MM.1S (cell line): ENCODE data around the gene YTHDF1.

Experiments
- DNase-seq: peaks from one replicate; pipeline ENCODE4 v3.0.0-alpha.2; 2015
- H2AFZ ChIP-seq: fragments of 300-600 bp; sonication (generic); 2 replicates; pipeline ENCODE4 v1.6.0; 2016; ENCODE audit warnings: antibody characterized with exemption, low read length
- H3F3A ChIP-seq: fragments of 300-600 bp; sonication (generic); 2 replicates; pipeline ENCODE4 v1.6.1; 2016; ENCODE audit warnings: mild to moderate bottlenecking, antibody characterized with exemption, low read length, moderate library complexity, mixed read lengths; ENCODE audit not compliant: insufficient read depth
- H3K27ac ChIP-seq: fragments of 300-600 bp; sonication (generic); 2 replicates; pipeline ENCODE4 v1.5.1; 2016; ENCODE audit warnings: mild to moderate bottlenecking, low read length
- H3K27me3 ChIP-seq: fragments of 300-600 bp; sonication (generic); replicated peaks from 2 replicates; pipeline ENCODE4 v1.6.0; 2016; ENCODE audit warnings: low read length; ENCODE audit not compliant: insufficient read depth
- H3K36me3 ChIP-seq: fragments of 300-600 bp; sonication (generic); replicated peaks from 2 replicates; pipeline ENCODE4 v1.6.1; 2016; ENCODE audit warnings: mild to moderate bottlenecking, low read length, mixed read lengths; ENCODE audit not compliant: insufficient read depth
- H3K4me1 ChIP-seq: fragments of 300-600 bp; sonication (generic); 2 replicates; pipeline ENCODE4 v1.6.1; 2016; ENCODE audit warnings: low read length, mixed read lengths
- H3K4me2 ChIP-seq: fragments of 300-600 bp; sonication (generic); 2 replicates; pipeline ENCODE4 v1.6.0; 2016; ENCODE audit warnings: low read depth, low read length
- H3K4me3 ChIP-seq: fragments of 300-600 bp; sonication (generic); 2 replicates; pipeline ENCODE4 v1.5.1; 2016; ENCODE audit warnings: low read length, mixed read lengths
- H3K79me2 ChIP-seq: fragments of 300-600 bp; sonication (generic); 2 replicates; pipeline ENCODE4 v1.6.1; 2016; ENCODE audit warnings: mixed run types, low read length, mixed read lengths
- H3K9ac ChIP-seq: fragments of 300-600 bp; sonication (generic); 2 replicates; pipeline ENCODE4 v1.6.1; 2016; ENCODE audit warnings: low read length, mixed read lengths
- H3K9me2 ChIP-seq: fragments of 300-600 bp; sonication (generic); replicated peaks from 2 replicates; pipeline ENCODE4 v1.6.1; 2016; ENCODE audit warnings: mild to moderate bottlenecking, low read length, mixed read lengths; ENCODE audit not compliant: insufficient read depth
- H3K9me3 ChIP-seq: fragments of 300-600 bp; sonication (generic); replicated peaks from 2 replicates; pipeline ENCODE4 v1.6.1; 2016; ENCODE audit warnings: mild to moderate bottlenecking, low read length, mixed read lengths; ENCODE audit not compliant: insufficient read depth
- H4K20me1 ChIP-seq: fragments of 300-600 bp; sonication (generic); 2 replicates; pipeline ENCODE4 v1.6.1; 2016; ENCODE audit warnings: mild to moderate bottlenecking, low read length, moderate library complexity, mixed read lengths; ENCODE audit not compliant: insufficient read depth
- EZH2 ChIP-seq: fragments of 300-600 bp; sonication (generic); optimal IDR thresholded peaks from 2 replicates; pipeline ENCODE3; 2017; ENCODE audit warnings: low read depth, mild to moderate bottlenecking, antibody characterized with exemption, low read length, mixed read lengths
- EZH2phosphoT487 ChIP-seq: fragments of 300-600 bp; sonication (generic); IDR thresholded peaks from 2 replicates; pipeline ENCODE4 v1.6.1; 2018; ENCODE audit warnings: antibody characterized with exemption, low read length
- TF ChIP-seq, protein P1 (sequence below): fragments of 300-600 bp; sonication (generic); IDR thresholded peaks from 2 replicates; pipeline ENCODE4 v1.5.1; 2016; ENCODE audit warnings: antibody characterized with exemption, low read length, mixed read lengths

The YTHDF1 gene

GRCh38 chr20:63188159-63188442 lies 27.8 kb downstream of the YTHDF1 start:
- no peak overlapping the region for H3K4me2 ChIP-seq
- no peaks in the 10 kb centered on the region for H3K36me3 ChIP-seq
- no peaks in the 10 kb centered on the region for H3K4me1 ChIP-seq
- H3K27ac ChIP-seq = no peak overlapping the region
- H3F3A ChIP-seq = no peaks in the 10 kb centered on the region
- no peaks in the 10 kb centered on the region for H3K9me2 ChIP-seq
- H3K9ac ChIP-seq = no peak overlapping the region
- no peaks in the 10 kb centered on the region for H4K20me1 ChIP-seq
- H3K9me3 ChIP-seq = no peaks in the 10 kb centered on the region
- no peak for DNase-seq
- H3K27me3 ChIP-seq = peaks cover 13% of the 10 kb centered on the region
- no peak overlapping the region for H2AFZ ChIP-seq
- H3K79me2 ChIP-seq = no peaks in the 10 kb centered on the region
- TF ChIP-seq, protein P1, sequence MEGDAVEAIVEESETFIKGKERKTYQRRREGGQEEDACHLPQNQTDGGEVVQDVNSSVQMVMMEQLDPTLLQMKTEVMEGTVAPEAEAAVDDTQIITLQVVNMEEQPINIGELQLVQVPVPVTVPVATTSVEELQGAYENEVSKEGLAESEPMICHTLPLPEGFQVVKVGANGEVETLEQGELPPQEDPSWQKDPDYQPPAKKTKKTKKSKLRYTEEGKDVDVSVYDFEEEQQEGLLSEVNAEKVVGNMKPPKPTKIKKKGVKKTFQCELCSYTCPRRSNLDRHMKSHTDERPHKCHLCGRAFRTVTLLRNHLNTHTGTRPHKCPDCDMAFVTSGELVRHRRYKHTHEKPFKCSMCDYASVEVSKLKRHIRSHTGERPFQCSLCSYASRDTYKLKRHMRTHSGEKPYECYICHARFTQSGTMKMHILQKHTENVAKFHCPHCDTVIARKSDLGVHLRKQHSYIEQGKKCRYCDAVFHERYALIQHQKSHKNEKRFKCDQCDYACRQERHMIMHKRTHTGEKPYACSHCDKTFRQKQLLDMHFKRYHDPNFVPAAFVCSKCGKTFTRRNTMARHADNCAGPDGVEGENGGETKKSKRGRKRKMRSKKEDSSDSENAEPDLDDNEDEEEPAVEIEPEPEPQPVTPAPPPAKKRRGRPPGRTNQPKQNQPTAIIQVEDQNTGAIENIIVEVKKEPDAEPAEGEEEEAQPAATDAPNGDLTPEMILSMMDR = no peak
- no peak for TF ChIP-seq EZH2phosphoT487
- no peak for TF ChIP-seq EZH2
- H3K4me3 ChIP-seq = no peak overlapping the region

- Histone ChIP-seq H3K79me2 (no peaks in the 10 kb centered on the region), H2AFZ (no peak overlapping the region), H3K9ac (no peak overlapping the region), H3K27me3 (peaks cover 18% of the 10 kb centered on the region), H3K4me3 (no peak overlapping the region), H3K27ac (no peak overlapping the region), H3F3A (no peaks in the 10 kb centered on the region), H3K9me2 (no peaks in the 10 kb centered on the region), H3K9me3 (no peaks in the 10 kb centered on the region), H3K4me2 (no peak overlapping the region), H3K4me1 (no peaks in the 10 kb centered on the region), H3K36me3 (no peaks in the 10 kb centered on the region), H4K20me1 (no peaks in the 10 kb centered on the region)
- TF ChIP-seq EZH2 (no peak), EZH2phosphoT487 (no peak)
- TF ChIP-seq, protein P1 = no peak
- no peak for DNase-seq
These were observed 28.4 kb downstream of the YTHDF1 start for GRCh38 chr20:63187338-63188158.

DNA sequence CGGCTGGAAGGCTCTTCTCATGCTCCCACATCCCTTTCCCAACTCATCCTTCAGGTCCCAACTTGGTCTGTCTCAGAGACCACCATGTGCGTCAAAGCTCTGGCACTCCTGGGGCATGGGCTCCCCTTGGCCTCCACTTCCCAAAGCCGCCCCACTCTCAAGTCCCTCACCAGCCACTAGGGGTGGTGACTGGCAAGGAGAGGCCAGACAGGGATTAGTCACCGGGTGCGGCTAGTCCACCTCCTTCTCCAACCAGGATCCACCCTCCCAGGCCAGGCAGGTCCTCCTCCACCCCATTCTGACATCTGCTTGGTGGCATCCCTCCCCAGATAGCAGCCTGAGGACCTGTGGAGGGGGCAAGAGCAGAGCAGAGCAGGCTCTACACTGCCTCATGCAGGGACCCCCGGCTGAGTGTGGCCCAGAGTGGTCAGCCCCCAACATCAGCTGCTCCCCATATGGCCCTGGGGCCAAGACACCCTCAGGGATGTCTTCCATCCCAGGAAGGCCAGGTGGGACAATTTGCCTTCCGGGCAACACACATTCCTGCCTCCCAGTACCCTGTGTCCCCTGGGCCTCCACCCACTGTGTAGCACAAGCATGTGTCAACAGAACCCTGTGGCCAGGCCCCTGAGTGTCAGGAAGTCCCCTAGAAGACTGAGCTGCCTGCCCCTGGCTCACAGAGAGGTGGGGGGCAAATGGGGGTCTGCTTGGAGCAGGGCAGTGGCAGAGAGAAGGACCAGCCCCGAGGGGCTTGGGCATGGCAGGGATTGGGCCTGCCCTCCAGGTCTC lies 29.2 kb downstream of the YTHDF1 start:
- no peak for DNase-seq
- H3K27ac ChIP-seq = no peak overlapping the region
- no peaks in the 10 kb centered on the region for H3K4me1 ChIP-seq
- no peaks in the 10 kb centered on the region for H3K36me3 ChIP-seq
- H4K20me1 ChIP-seq = no peaks in the 10 kb centered on the region
- H3K9me2 ChIP-seq = no peaks in the 10 kb centered on the region
- TF ChIP-seq EZH2phosphoT487 (no peak), EZH2 (no peak)
- TF ChIP-seq, protein P1 = no peak
- no peak overlapping the region for H3K9ac ChIP-seq
- H3K4me3 ChIP-seq = no peak overlapping the region
- H3F3A ChIP-seq = no peaks in the 10 kb centered on the region
- H2AFZ ChIP-seq = no peak overlapping the region
- no peak overlapping the region for H3K4me2 ChIP-seq
- H3K27me3 ChIP-seq = peaks cover 25% of the 10 kb centered on the region
- H3K9me3 ChIP-seq = no peaks in the 10 kb centered on the region
- H3K79me2 ChIP-seq = no peaks in the 10 kb centered on the region
